PC-9 (cell line): ENCODE results near the gene TSPAN3. TPM values are rescaled to one million over a fixed set of nuclear protein-coding genes. Genes with fewer than 3 reads are reported as not detected.

Source experiments
- BruUV-seq: library from RNA; stranded (reverse); fragments of 400-500 nt; replicated peaks from 2 replicates; lab custom pipeline; 2021; lab: Mats Ljungman, UMichigan
- CTCF ChIA-PET: fragments of 300-600 bp; sonication (Branson Sonifier 250); formaldehyde crosslinking; loops from one replicate; lab custom pipeline; 2022; ENCODE audit warnings: antibody characterized with exemption; lab: Charles Lee
- POLR2A ChIA-PET: fragments of 300-600 bp; sonication (Branson Sonifier 250); formaldehyde crosslinking; loops from one replicate; lab custom pipeline; 2022; ENCODE audit warnings: antibody characterized with exemption; ENCODE audit not compliant: unreplicated experiment; lab: Charles Lee
- DNase-seq, 2 experiments: peaks; one replicate each; pipeline versions ENCODE4 v3.0.0 to v3.0.0-alpha.2; 2015 to 2022; ENCODE audit warnings: mixed read lengths in 1 of 2
- H2AFZ ChIP-seq: fragments of 200-600 bp; sonication (generic); 2 replicates; pipeline ENCODE4 v1.8.1; 2017; ENCODE audit warnings: antibody characterized with exemption
- H3F3A ChIP-seq: fragments of 200-600 bp; sonication (generic); 2 replicates; pipeline ENCODE4 v1.8.1; 2017; ENCODE audit warnings: antibody characterized with exemption, mild to moderate bottlenecking, low read depth; ENCODE audit not compliant: insufficient read depth
- H3K27ac ChIP-seq: fragments of 200-600 bp; sonication (generic); 2 replicates; pipeline ENCODE4 v1.6.1; 2016; ENCODE audit warnings: mixed run types
- H3K27me3 ChIP-seq: fragments of 200-600 bp; sonication (generic); 2 replicates; pipeline ENCODE4 v1.6.1; 2016; ENCODE audit warnings: low read depth, mixed run types; ENCODE audit not compliant: insufficient read depth
- H3K36me3 ChIP-seq: fragments of 200-600 bp; sonication (generic); 2 replicates; pipeline ENCODE4 v1.6.1; 2016; ENCODE audit warnings: low read depth, mixed run types
- H3K4me1 ChIP-seq: fragments of 200-600 bp; sonication (generic); replicated peaks from 2 replicates; pipeline ENCODE4 v1.6.1; 2016; ENCODE audit warnings: mixed run types; ENCODE audit not compliant: insufficient read depth
- H3K4me2 ChIP-seq: fragments of 200-600 bp; sonication (generic); 2 replicates; pipeline ENCODE4 v1.6.1; 2017; ENCODE audit warnings: mixed run types
- H3K4me3 ChIP-seq: fragments of 200-600 bp; sonication (generic); 2 replicates; pipeline ENCODE4 v1.6.1; 2016; ENCODE audit warnings: mixed run types
- H3K79me2 ChIP-seq: fragments of 200-600 bp; sonication (generic); 2 replicates; pipeline ENCODE4 v1.6.1; 2017; ENCODE audit warnings: low read depth, mixed run types
- H3K9me2 ChIP-seq: fragments of 200-600 bp; sonication (generic); 2 replicates; pipeline ENCODE4 v1.8.1; 2017; ENCODE audit warnings: mild to moderate bottlenecking; ENCODE audit not compliant: insufficient read depth
- H3K9me3 ChIP-seq: fragments of 200-600 bp; sonication (generic); 2 replicates; pipeline ENCODE4 v1.8.1; 2016; ENCODE audit warnings: low read depth; ENCODE audit not compliant: insufficient read depth
- H4K20me1 ChIP-seq: fragments of 200-600 bp; sonication (generic); 2 replicates; pipeline ENCODE4 v1.8.1; 2017; ENCODE audit not compliant: insufficient read depth
- CTCF ChIP-seq: fragments of 200-600 bp; sonication (generic); conservative IDR thresholded peaks from 2 replicates; pipeline ENCODE4 v1.6.1; 2017; ENCODE audit warnings: mixed run types, antibody characterized with exemption, mild to moderate bottlenecking, moderate library complexity
- EZH2 ChIP-seq: fragments of 200-600 bp; sonication (generic); IDR thresholded peaks from 2 replicates; pipeline ENCODE4 v1.8.0; 2017; ENCODE audit warnings: antibody characterized with exemption, low read depth
- intact Hi-C: fragments of 100-400 bp; cut with micrococcal nuclease; formaldehyde crosslinking; loops from one replicate; pipeline ENCODE4 v1.10.0; 2022; ENCODE audit not compliant: unreplicated experiment
- total RNA-seq: library from RNA; stranded (reverse); gene quantifications from 2 replicates; pipeline ENCODE4 v1.2.3, GENCODE V29; 2021

Gene TSPAN3
- total RNA-seq, 1 experiment from 2014 or later = 151 TPM

GRCh38 chr15:77071305-77072223 is 655 bp upstream of the TSPAN3 start:
- Histone ChIP-seq H3K9me2 (no peaks in the 10 kb centered on the region), H3K4me3 (peak overlapping the region; percentile 88; the same call in 1 of the 2 replicates), H3K9me3 (no peaks in the 10 kb centered on the region), H4K20me1 (no peaks in the 10 kb centered on the region), H3K36me3 (no peaks in the 10 kb centered on the region), H3K4me2 (peak overlapping the region; percentile 52), H3F3A (peaks cover 22% of the 10 kb centered on the region), H3K27me3 (0 out of 2 replicates have a peak, but pooled peaks cover 3% of the 10 kb centered on the region), H3K79me2 (peaks cover 34% of the 10 kb centered on the region), H2AFZ (peak overlapping the region; percentile 69), H3K27ac (no peak overlapping the region), H3K4me1 (peaks cover 36% of the 10 kb centered on the region)
- ChIA-PET POLR2A (interaction anchor here (0.6 to 0.8 kb wide), 5 partner anchors 9 to 1085 kb away, joined by 3 to 6 read pairs (median 4); no protein-coding TSS in a partner anchor), CTCF (no interaction called here)
- no peak for DNase-seq
- BruUV-seq = no TSS peak
- intact Hi-C loops = no loop called here
- TF ChIP-seq CTCF (no peak), EZH2 (no peak)

- H3K36me3 ChIP-seq = no peaks in the 10 kb centered on the region
- peaks cover 33% of the 10 kb centered on the region for H3F3A ChIP-seq
- peaks cover 50% of the 10 kb centered on the region for H3K4me1 ChIP-seq
- POLR2A ChIA-PET = interaction anchor here (0.8 kb wide), 1 partner anchor 999 kb away, joined by 3 read pairs; no protein-coding TSS in a partner anchor
- H4K20me1 ChIP-seq = no peaks in the 10 kb centered on the region
- no peak for TF ChIP-seq CTCF
- TF ChIP-seq EZH2 = no peak
- H2AFZ ChIP-seq = peak overlapping the region; percentile 82
- CTCF ChIA-PET = no interaction called here
- intact Hi-C loops = no loop called here
- H3K9me3 ChIP-seq = no peaks in the 10 kb centered on the region
- H3K79me2 ChIP-seq = peaks cover 48% of the 10 kb centered on the region
- peak overlapping the region; percentile 88 for H3K4me3 ChIP-seq
- no peak overlapping the region for H3K27ac ChIP-seq
- no TSS peak for BruUV-seq
- H3K4me2 ChIP-seq = peak overlapping the region; percentile 92
- H3K27me3 ChIP-seq = no peaks in the 10 kb centered on the region
- no peak for DNase-seq
- no peaks in the 10 kb centered on the region for H3K9me2 ChIP-seq
Measured at GRCh38 chr15:77070180-77070494, 772 bp downstream of the TSPAN3 start.

- ChIA-PET CTCF (no interaction called here), POLR2A (interaction anchor here (0.7 to 0.8 kb wide), 2 partner anchors 36 to 998 kb away, joined by 3 read pairs; no protein-coding TSS in a partner anchor)
- Histone ChIP-seq H3K4me3 (peak overlapping the region; percentile 88), H3K27me3 (no peaks in the 10 kb centered on the region), H3K27ac (no peak overlapping the region), H3K4me2 (peak overlapping the region; percentile 92), H4K20me1 (no peaks in the 10 kb centered on the region), H3K79me2 (peaks cover 51% of the 10 kb centered on the region), H3K9me3 (no peaks in the 10 kb centered on the region), H2AFZ (peak overlapping the region; percentile 82), H3F3A (peaks cover 39% of the 10 kb centered on the region), H3K4me1 (peaks cover 55% of the 10 kb centered on the region), H3K9me2 (no peaks in the 10 kb centered on the region), H3K36me3 (no peaks in the 10 kb centered on the region)
- TSS peak; percentile 67 for BruUV-seq
- intact Hi-C loops = no loop called here
- TF ChIP-seq CTCF = no peak
- TF ChIP-seq EZH2 = no peak
- no peak for DNase-seq
Measured at GRCh38 chr15:77069521-77070121, 1.3 kb downstream of the TSPAN3 start.
